Fibroblast of pulmonary artery (primary cell): ENCODE data around the gene KIF2C.
A peak's percentile ranks its signal among the peaks of the same experiment; 100 is the strongest.

ENCODE experiments used
- DNase-seq: peaks from one replicate; pipeline ENCODE4 v3.0.0-alpha.2; 2010; ENCODE audit warnings: low read depth
- H3K4me3 ChIP-seq: replicated peaks from 2 replicates; pipeline ENCODE4 v1.5.1; 2011; ENCODE audit warnings: low read depth, mild to moderate bottlenecking, control low read depth, low read length, moderate library complexity
- TF ChIP-seq, protein P1 (sequence below): IDR thresholded peaks from 2 replicates; pipeline ENCODE4 v1.5.1; 2011; ENCODE audit warnings: mild to moderate bottlenecking, control low read depth, low read length, inconsistent platforms; ENCODE audit errors: missing control alignments

The KIF2C gene

DNA sequence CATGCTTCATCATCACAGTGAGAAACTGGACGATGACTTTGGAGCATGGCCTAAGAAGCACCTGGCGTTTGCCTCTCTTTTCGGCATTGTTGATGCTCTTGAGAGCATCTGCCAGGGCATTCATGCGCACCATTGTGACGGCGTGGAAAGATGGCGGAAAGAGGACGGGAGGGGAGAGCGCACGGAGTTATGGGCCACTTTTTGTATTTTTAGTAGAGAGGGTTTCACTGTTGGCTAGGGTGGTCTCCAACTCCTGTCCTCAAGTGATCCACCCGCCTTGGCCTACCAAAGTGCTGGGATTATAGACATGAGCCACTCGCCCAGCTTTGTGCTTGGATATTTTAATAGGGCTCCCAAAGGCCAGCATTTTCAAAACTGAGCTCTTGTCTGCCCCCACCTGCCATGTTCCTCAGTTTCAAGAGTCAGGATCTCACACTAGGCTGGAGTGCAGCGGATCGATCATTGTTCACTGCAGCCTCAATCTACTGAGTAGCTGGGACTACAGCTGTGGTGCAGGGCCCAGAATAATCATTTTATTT lies 41.0 kb downstream of the KIF2C start:
- DNase-seq = no peak
- TF ChIP-seq, protein P1, sequence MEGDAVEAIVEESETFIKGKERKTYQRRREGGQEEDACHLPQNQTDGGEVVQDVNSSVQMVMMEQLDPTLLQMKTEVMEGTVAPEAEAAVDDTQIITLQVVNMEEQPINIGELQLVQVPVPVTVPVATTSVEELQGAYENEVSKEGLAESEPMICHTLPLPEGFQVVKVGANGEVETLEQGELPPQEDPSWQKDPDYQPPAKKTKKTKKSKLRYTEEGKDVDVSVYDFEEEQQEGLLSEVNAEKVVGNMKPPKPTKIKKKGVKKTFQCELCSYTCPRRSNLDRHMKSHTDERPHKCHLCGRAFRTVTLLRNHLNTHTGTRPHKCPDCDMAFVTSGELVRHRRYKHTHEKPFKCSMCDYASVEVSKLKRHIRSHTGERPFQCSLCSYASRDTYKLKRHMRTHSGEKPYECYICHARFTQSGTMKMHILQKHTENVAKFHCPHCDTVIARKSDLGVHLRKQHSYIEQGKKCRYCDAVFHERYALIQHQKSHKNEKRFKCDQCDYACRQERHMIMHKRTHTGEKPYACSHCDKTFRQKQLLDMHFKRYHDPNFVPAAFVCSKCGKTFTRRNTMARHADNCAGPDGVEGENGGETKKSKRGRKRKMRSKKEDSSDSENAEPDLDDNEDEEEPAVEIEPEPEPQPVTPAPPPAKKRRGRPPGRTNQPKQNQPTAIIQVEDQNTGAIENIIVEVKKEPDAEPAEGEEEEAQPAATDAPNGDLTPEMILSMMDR = no peak

DNA sequence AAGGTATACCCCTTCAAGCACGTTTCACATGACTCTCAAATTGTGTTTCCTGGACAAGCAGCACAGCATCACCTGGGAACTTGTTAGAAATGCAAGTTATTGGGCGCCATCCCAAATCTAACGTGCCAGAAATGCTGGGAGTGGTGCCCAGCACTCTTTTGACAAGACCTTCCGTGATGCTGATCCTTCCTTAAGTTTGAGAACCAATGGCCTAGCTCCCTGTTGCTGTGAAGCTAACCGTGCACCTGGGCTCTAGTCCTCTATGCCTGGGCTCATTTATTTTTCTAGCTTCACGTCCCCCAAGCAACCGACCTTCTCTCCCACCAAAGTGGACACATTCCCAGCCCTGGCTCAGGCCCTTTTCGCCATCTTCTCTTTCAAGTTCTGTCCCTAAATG lies 44.1 kb downstream of the KIF2C start:
- peak overlapping the region; percentile 29 for H3K4me3 ChIP-seq
- TF ChIP-seq, protein P1 = no peak
- no peak for DNase-seq

More for the DNA sequence above, 41.0 kb downstream of the KIF2C start:
- H3K4me3 ChIP-seq = no peak overlapping the region

DNA sequence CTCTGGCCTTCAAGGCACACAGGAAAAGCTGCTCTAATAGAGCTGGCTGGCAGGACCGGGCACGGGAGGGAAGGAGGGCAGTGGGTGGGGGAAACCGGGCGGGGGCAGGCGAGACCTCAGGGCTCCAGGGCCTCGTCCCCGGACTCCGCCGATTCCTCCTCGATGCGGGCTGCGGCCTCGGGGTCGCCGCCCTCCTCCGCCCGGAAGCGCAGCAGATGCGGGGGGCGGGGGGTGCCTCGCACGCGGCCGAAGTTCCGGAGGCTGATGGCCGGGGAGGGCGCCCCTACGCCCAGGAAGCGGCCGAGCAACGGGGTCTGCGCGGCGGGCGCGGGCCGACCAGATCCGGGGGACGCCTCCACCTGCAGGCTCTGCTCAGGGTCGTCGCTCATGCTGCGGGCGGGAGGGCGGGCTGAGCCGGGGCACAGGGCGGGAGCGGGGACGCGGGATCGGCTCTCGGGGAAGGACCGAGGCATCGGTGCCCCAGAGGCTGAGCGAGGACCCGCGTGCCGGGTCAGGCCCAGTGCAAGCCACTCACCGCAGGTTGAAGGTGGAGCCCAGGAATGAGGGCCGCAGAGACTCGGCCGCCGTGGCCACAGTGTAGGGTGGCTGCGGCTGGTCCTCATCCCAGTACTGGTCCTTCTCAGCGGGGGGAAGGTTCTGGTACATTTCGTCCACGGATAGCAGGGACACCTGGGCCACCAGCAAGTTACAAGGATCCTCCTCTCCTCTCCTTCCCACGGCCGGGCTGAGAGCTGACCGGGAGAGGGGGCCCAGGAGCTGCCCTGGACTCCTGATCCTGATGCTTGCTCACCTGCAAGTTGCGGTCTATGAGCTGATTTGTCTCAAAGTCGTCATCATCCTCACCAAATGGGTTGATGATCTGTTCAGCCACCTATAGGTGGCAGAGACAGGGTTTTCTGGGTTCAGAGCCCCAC lies 44.7 kb downstream of the KIF2C start:
- DNase-seq = no peak
- peak overlapping the region; percentile 29 for H3K4me3 ChIP-seq
- TF ChIP-seq, protein P1 = no peak

DNA sequence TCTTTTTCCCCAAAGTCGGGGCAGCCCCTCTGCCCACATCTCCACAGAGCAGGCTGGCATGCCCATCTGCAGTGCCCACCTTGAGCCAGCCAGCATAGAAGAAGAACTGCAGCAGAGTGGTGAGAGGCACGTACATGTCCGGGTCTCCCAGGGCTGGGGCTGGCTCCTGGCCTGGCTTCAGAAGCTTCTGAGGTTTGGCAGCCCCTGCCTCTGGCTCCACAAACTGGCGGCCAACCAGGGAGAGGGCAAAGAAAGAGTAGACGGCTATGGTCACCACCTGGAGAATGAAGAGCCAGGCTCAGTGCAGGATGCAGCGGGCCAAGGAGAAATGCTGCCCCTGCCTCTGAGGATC lies 45.4 kb downstream of the KIF2C start:
- no peak for DNase-seq
- no peak overlapping the region for H3K4me3 ChIP-seq
- TF ChIP-seq, protein P1 = no peak

DNA sequence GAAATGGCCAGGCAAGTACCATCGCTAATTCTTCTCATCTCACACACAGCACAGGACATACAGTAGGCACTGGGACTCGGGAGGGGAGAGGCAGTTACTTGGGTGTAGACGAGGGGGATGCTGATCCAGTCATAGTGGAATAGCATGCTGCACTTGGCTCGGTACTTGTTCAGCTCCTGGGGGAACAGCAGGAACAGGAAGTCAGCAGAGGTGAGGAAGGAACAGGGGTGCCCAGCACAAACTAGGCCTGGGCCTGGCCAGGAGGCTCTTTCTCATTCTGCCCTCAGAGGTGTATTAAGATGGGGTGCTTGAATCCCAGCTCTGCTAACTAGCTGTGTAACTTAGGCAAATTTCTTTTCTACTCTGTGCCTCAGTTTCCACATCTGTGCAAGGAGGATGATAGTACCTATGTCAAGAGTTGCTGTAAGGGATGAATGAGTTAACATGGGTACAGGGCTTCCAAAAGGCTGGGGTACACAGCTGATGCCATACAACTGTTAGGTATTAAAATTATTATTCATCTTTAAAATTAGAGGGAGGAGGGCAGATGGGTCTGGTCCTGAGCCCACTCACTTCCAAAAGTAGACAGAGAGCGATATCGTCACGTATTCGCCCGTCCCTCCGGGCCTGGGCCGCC lies 46.0 kb downstream of the KIF2C start:
- H3K4me3 ChIP-seq = peak overlapping the region; percentile 45
- DNase-seq = no peak
- TF ChIP-seq, protein P1 = no peak

DNA sequence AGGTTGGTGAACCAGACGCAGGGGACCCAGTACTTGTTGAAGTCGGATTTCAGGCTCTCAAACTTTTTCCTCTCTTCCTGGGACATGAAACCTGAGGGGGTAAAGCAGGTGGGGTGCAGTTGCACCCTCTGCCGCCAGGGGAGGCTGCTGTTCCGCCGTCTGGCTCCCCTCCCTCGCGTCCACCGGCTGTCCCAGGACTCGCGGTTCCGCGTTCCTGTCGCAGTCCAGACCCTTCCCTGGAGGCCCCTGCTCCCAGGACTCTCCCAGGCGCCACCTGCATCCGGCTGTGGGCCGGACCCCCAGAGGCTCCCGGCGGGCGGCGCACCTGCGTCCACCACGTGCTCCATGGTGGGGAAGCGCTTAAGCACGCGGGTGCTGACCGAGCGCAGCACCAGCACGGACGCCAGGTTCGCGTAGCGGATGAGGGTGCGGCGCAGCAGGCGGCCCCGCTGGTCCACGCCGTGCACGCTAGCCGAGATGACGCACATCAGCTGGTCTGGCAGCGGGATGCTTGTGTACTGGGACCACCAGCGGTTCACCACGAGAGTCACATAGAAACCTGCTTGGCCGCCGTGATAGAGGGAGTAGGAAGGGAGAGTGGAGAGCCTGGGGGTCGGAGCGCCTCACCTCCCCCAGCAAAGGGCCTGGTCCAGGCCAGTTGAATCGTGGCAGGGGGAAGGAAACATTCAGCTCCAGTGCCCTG lies 46.7 kb downstream of the KIF2C start:
- H3K4me3 ChIP-seq = peak overlapping the region; percentile 45
- DNase-seq = peak; percentile 59
- TF ChIP-seq, protein P1 = peak; percentile 97
